ENCODE results near the gene PRRG3. TPM values are rescaled to one million over a fixed set of nuclear protein-coding genes. Genes with fewer than 3 reads are reported as not detected.

The PRRG3 gene
- total RNA-seq, 1 experiment from 2014 or later: not detected

DNA sequence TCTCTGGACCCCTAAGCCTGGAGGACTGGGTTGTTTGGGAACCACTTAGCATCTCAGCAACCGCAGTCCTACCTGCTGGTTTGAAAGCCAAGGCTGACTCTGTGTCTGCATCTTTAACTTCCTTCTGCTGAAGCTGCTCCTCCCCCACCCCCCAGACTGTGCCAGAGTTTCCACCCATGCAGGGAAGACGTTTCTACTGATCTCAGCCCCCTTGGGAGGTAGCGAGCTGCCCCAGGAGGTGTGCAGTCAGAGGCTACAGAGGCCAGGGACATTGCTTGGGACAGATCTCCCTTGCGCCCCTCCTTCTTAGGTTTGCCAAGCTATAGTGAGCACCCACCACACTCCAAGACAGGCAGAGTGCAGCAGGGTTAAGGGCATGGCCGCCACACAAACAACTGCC is 15.9 kb downstream of the PRRG3 start:
- ATAC-seq (no peak), DNase-seq (ENCODE audit: low read depth, low spot score) (no peak)
- intact Hi-C loops (cut with micrococcal nuclease): loop anchor here (5.0 kb wide), 1 partner anchor 926 kb away; the partner anchor contains the start of gene GABRQ
- H3K4me2 ChIP-seq (ENCODE audit: low read length): no peak overlapping the region
- H3K4me1 ChIP-seq (ENCODE audit: control insufficient read depth in 1 of 2, insufficient read depth in 2 of 2, low read length in 2 of 2): no peaks in the 10 kb centered on the region
- H3K9ac ChIP-seq (ENCODE audit: low read length): no peak overlapping the region
- no peak for TF ChIP-seq EZH2 (IDR thresholded peaks at IDR 0.05)
- TF ChIP-seq JUND (IDR thresholded peaks at IDR 0.05): no peak
- TF ChIP-seq SP1 (IDR thresholded peaks at IDR 0.05; ENCODE audit: low read depth): no peak
- TF ChIP-seq ZFX (IDR thresholded peaks at IDR 0.05): no peak
- TF ChIP-seq SRF (IDR thresholded peaks at IDR 0.05; ENCODE audit: low read depth): no peak
- no peak for TF ChIP-seq CBX3 (IDR thresholded peaks at IDR 0.05; ENCODE audit: low read depth)
- TF ChIP-seq, protein P1, sequence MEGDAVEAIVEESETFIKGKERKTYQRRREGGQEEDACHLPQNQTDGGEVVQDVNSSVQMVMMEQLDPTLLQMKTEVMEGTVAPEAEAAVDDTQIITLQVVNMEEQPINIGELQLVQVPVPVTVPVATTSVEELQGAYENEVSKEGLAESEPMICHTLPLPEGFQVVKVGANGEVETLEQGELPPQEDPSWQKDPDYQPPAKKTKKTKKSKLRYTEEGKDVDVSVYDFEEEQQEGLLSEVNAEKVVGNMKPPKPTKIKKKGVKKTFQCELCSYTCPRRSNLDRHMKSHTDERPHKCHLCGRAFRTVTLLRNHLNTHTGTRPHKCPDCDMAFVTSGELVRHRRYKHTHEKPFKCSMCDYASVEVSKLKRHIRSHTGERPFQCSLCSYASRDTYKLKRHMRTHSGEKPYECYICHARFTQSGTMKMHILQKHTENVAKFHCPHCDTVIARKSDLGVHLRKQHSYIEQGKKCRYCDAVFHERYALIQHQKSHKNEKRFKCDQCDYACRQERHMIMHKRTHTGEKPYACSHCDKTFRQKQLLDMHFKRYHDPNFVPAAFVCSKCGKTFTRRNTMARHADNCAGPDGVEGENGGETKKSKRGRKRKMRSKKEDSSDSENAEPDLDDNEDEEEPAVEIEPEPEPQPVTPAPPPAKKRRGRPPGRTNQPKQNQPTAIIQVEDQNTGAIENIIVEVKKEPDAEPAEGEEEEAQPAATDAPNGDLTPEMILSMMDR (IDR thresholded peaks at IDR 0.05 in 2 of 3, conservative IDR thresholded peaks at IDR 0.05 in 1 of 3; ENCODE audit: borderline replicate concordance in 1 of 3, insufficient read depth in 1 of 3, low read depth in 2 of 3, low read length in 2 of 3): no peak
- TF ChIP-seq, protein P2, sequence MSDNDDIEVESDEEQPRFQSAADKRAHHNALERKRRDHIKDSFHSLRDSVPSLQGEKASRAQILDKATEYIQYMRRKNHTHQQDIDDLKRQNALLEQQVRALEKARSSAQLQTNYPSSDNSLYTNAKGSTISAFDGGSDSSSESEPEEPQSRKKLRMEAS (IDR thresholded peaks at IDR 0.05): no peak
- no peak for TF ChIP-seq YY1 (IDR thresholded peaks at IDR 0.05; ENCODE audit: extremely low read depth, insufficient replicate concordance, low read depth, low read length)
- no peak for TF ChIP-seq POLR2AphosphoS5 (IDR thresholded peaks at IDR 0.05; ENCODE audit: low read depth, low read length)
- TF ChIP-seq, protein P3, sequence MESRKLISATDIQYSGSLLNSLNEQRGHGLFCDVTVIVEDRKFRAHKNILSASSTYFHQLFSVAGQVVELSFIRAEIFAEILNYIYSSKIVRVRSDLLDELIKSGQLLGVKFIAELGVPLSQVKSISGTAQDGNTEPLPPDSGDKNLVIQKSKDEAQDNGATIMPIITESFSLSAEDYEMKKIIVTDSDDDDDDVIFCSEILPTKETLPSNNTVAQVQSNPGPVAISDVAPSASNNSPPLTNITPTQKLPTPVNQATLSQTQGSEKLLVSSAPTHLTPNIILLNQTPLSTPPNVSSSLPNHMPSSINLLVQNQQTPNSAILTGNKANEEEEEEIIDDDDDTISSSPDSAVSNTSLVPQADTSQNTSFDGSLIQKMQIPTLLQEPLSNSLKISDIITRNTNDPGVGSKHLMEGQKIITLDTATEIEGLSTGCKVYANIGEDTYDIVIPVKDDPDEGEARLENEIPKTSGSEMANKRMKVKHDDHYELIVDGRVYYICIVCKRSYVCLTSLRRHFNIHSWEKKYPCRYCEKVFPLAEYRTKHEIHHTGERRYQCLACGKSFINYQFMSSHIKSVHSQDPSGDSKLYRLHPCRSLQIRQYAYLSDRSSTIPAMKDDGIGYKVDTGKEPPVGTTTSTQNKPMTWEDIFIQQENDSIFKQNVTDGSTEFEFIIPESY (IDR thresholded peaks at IDR 0.05; ENCODE audit: extremely low read depth, insufficient replicate concordance, low read length): no peak
- no peak for TF ChIP-seq SIN3A (IDR thresholded peaks at IDR 0.05; ENCODE audit: low read depth)
- TF ChIP-seq ZNF274 (IDR thresholded peaks at IDR 0.05; ENCODE audit: low read depth, low read length): no peak
- no peak for TF ChIP-seq POLR2A (IDR thresholded peaks at IDR 0.05; ENCODE audit: borderline replicate concordance, extremely low read depth, insufficient read depth, insufficient read length)
- H3K9me2 ChIP-seq (ENCODE audit: insufficient read depth): no peaks in the 10 kb centered on the region
- no peaks in the 10 kb centered on the region for H3K9me3 ChIP-seq (ENCODE audit: control insufficient read depth in 1 of 2, insufficient read depth in 1 of 2, low read depth in 1 of 2, low read length in 2 of 2)
- H4K20me1 ChIP-seq (ENCODE audit: insufficient read depth): no peaks in the 10 kb centered on the region
- no peak overlapping the region for H3K27ac ChIP-seq (ENCODE audit: low read depth, low read length)
- no peaks in the 10 kb centered on the region for H3K36me3 ChIP-seq (ENCODE audit: control insufficient read depth in 1 of 2, insufficient read depth in 2 of 2, low read length in 2 of 2)
- ChIA-PET CTCF (interaction anchor here (1.1 kb wide), 1 partner anchor 922 kb away, joined by 3 read pairs; no protein-coding TSS in a partner anchor), POLR2A (no interaction called here), RAD21 (ENCODE audit: low non-redundant PET in 1 of 2, low total read pairs in 2 of 2, uncharacterized antibody in 2 of 2, unreplicated experiment in 2 of 2) (no interaction called here)
- H3K4me3 ChIP-seq (replicated peaks in 1 of 2; ENCODE audit: low read depth in 1 of 2, low read length in 2 of 2): no peak overlapping the region
- H3K79me2 ChIP-seq (ENCODE audit: insufficient read depth, low read length): no peaks in the 10 kb centered on the region
- no peak overlapping the region for H2AFZ ChIP-seq (ENCODE audit: low read depth, low read length, poor library complexity, severe bottlenecking)
- no peaks in the 10 kb centered on the region for H3K27me3 ChIP-seq (ENCODE audit: insufficient read depth, low read length)
- no TSS peak for BruUV-seq (replicated peaks)
